GM12874 (cell line): ENCODE measurements around the gene SLC8A3.
A peak's percentile ranks its signal among the peaks of the same experiment; 100 is the strongest.

Experiments
- TF ChIP-seq, protein P1 (sequence below): IDR thresholded peaks from 2 replicates; pipeline ENCODE4 v1.5.1; 2011; ENCODE audit warnings: low read depth, mild to moderate bottlenecking, control low read depth, low read length, moderate library complexity; ENCODE audit not compliant: insufficient read depth

SLC8A3 gene

DNA sequence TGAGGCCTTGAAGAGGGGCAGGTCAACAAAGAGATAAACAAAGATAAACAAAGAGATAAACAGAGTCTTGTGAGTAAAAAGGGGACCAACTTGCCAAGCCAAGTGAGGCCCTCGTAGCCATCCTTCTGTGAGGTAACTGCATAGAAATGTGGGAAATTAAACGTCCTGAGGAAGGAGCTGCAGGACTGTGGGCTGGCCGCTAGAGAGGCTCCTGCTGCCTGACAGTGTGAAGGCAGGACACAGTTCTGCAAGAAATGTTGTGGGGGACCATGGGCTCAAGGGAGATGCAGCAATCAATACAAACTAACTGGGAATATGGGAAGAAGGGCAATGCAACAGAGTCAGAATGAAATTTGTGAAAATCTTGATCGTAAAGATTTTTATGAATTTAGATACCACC, 91.9 kb downstream of the SLC8A3 start:
- TF ChIP-seq, protein P1, sequence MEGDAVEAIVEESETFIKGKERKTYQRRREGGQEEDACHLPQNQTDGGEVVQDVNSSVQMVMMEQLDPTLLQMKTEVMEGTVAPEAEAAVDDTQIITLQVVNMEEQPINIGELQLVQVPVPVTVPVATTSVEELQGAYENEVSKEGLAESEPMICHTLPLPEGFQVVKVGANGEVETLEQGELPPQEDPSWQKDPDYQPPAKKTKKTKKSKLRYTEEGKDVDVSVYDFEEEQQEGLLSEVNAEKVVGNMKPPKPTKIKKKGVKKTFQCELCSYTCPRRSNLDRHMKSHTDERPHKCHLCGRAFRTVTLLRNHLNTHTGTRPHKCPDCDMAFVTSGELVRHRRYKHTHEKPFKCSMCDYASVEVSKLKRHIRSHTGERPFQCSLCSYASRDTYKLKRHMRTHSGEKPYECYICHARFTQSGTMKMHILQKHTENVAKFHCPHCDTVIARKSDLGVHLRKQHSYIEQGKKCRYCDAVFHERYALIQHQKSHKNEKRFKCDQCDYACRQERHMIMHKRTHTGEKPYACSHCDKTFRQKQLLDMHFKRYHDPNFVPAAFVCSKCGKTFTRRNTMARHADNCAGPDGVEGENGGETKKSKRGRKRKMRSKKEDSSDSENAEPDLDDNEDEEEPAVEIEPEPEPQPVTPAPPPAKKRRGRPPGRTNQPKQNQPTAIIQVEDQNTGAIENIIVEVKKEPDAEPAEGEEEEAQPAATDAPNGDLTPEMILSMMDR, result 0 out of 2 replicates have a peak, but pooled peaks have one; percentile 14

DNA sequence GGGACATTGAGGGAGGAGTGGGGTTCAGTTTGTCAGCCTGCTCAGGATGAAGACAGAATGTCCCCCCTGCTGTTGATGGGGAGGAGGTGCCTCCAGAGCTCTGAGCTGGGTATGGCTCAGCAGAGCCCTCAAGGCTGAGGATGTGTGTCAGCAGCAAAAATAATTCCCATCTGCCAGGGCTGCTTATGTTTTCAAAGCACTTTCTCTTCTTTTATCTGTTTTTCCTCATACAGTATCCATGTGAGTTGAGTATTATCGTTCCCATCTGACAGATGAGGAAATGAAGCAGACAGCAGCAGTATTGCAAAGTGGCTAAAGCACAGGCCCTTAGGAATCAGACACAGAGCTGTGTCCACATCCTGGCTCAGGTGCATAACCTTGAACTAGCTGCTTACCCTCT, 94.1 kb downstream of the SLC8A3 start:
- TF ChIP-seq, protein P1, result no peak

DNA sequence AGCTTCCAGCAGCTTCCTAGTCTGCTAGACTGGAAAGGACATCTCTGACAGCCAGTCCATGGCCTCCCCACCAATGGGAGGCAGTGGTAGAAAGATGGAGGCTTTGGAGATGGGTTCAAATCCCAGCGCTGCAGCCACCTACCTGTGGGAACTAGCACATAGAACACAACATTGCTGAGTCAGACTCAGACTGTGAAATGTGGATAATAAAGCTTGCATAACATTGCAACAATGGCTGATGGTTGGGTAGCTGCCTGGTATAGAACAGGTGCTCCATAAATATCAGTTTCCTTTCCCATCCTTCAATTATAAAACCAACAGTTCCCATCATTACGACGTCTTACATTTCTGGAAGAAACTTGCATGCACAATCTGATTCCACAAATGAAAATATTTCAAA, 94.6 kb downstream of the SLC8A3 start:
- TF ChIP-seq, protein P1, result no peak

DNA sequence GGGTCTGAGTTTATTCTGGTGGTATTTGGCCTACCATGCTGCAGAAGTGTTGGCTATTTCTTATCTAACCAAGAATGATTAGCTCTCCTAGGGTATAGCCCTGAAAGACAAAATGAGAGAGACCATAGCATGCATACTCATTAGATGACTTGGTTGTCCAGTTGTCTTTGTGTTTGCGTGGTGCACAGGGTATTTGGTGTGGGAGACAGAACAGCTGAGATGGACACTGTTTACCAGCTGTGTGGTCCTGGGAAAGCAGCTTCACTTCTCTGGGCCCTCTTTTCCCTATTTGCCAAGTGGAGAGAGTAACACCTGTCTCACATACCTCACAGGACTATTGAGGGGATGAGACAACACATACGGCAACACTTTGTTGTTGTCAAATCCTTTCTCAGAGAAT, 95.6 kb downstream of the SLC8A3 start:
- TF ChIP-seq, protein P1, result no peak

DNA sequence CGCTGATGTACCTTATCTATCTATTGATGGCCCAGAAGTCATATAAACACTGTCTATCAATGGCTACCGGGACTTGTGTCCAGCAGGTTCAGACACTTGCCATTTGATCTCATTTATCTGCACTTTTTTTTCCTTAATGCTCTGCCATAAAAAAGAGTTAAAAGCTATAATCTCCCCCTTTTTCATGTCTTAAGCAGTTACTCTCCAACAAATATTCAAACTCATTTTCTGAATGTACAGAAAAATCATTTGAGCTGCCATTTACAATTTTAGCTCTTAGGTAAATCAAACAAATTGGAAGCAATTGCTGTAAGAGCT, 101.4 kb downstream of the SLC8A3 start:
- TF ChIP-seq, protein P1, result no peak

DNA sequence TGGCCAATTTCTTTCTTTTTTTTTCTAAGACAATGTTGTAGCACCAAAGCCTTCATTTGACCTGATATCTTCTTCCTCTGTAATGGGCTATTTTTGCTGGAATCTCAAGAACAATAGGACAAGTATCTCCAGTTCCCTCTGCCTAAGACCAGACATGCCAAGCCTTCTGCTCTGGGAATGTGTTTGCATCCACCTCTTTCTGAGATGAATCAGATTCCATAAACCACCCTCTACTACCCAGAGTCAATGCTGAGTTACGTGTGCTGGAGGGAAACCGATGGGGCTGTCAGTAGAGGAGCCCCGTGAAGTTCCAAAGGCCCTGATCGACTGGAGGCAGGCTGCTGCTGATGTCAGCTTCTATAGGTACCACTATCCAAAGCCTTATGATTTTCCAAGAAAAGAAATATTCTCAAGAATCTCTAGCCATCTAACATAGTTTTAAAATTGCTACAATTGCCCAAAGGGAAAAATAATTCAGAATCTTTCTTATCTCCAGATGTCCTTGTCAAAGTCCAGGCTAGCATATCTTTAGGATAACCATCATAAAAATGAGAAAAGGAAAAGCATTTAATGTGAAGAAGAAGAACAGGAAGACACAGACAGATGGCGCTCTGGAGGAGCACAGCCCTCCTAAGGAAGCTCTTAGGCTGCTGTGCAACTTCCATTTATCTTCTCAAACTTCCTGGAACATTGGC, 101.9 kb downstream of the SLC8A3 start:
- TF ChIP-seq, protein P1, result peak; percentile 47

DNA sequence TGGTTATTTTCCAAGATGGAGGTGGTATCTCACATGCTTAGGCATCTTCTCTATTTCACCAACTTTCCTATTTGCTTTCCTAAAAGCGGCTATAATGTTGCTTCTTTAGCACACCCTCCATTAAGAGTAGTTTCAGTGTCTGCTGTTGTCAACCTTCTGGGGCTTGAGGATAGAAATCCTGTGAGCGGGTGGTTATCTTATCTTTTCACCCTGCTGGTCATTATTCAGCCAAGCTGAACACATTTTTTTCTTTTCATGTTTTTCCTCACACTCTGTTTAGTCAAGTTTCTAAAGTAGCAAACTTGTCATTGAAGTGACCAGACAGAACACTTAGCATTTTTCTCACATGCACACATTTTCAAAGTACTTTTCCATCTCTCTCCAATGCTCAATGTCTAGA, 104.5 kb downstream of the SLC8A3 start:
- TF ChIP-seq, protein P1, result no peak
